GM19193 (cell line): ENCODE data around the gene LGALS13.

Source experiments
- POLR2A ChIP-seq: IDR thresholded peaks from 4 replicates; pipeline ENCODE4 v1.6.1; 2011; ENCODE audit not compliant: insufficient read depth, insufficient read length; ENCODE audit errors: extremely low read depth

Gene LGALS13

GRCh38 chr19:39602224-39602623, at the start of gene LGALS13:
Gene LGALS13 (plus strand): TSS chr19:39602524. CDS start chr19:39602569, 45 bp downstream.
- TF ChIP-seq POLR2A: no peak

GRCh38 chr19:39553082-39553652, 49.2 kb upstream of the LGALS13 start:
- no peak for TF ChIP-seq POLR2A

- no peak for TF ChIP-seq POLR2A
These were observed 47.5 kb upstream of the LGALS13 start for GRCh38 chr19:39554701-39555311.

- no peak for TF ChIP-seq POLR2A
These were observed 46.4 kb upstream of the LGALS13 start for GRCh38 chr19:39555883-39556282.

GRCh38 chr19:39557811-39558623, 44.3 kb upstream of the LGALS13 start:
- no peak for TF ChIP-seq POLR2A

- TF ChIP-seq POLR2A: no peak
These were observed 43.7 kb upstream of the LGALS13 start for GRCh38 chr19:39558624-39559117.

- TF ChIP-seq POLR2A: no peak
These were observed 38.9 kb upstream of the LGALS13 start for GRCh38 chr19:39563408-39563807.

GRCh38 chr19:39566064-39566463, 36.3 kb upstream of the LGALS13 start:
- no peak for TF ChIP-seq POLR2A

GRCh38 chr19:39568604-39569003, 33.7 kb upstream of the LGALS13 start:
- no peak for TF ChIP-seq POLR2A

GRCh38 chr19:39582442-39582841, 19.9 kb upstream of the LGALS13 start:
- TF ChIP-seq POLR2A: no peak

- no peak for TF ChIP-seq POLR2A
These were observed 19.3 kb upstream of the LGALS13 start for GRCh38 chr19:39582891-39583625.

- no peak for TF ChIP-seq POLR2A
These were observed 14.8 kb upstream of the LGALS13 start for GRCh38 chr19:39587496-39587895.

- TF ChIP-seq POLR2A: no peak
These were observed 14.3 kb upstream of the LGALS13 start for GRCh38 chr19:39588066-39588465.

- TF ChIP-seq POLR2A: no peak
These were observed 12.1 kb upstream of the LGALS13 start for GRCh38 chr19:39590265-39590664.

- no peak for TF ChIP-seq POLR2A
These were observed 9.9 kb upstream of the LGALS13 start for GRCh38 chr19:39592381-39592780.
